Breast epithelium (tissue), 4 donors: ENCODE measurements around the gene MEIS2. TPM values are rescaled to one million over a fixed set of nuclear protein-coding genes. Genes with fewer than 3 reads are reported as not detected.

Experiments used
- DNase-seq, 2 donors: peaks; one replicate each; pipeline ENCODE4 v3.0.0-alpha.2; 2019; ENCODE audit warnings: low spot score in 2 of 2
- H3K27ac ChIP-seq, 2 donors: fragments of 200-600 bp; sonication (generic) in 1 of 2; one replicate each; pipeline ENCODE4 v1.5.1; 2016 to 2019; ENCODE audit warnings: mild to moderate bottlenecking in 1 of 2
- H3K27me3 ChIP-seq, 2 donors: fragments of 200-600 bp; sonication (generic) in 1 of 2; one replicate each; pipeline versions ENCODE4 v1.5.1 to v1.6.0; 2017 to 2019; ENCODE audit warnings: control low read depth in 1 of 2, mild to moderate bottlenecking in 1 of 2
- H3K36me3 ChIP-seq: fragments of 200-600 bp; one replicate; pipeline ENCODE4 v1.5.1; 2019
- H3K4me1 ChIP-seq, 2 donors: fragments of 200-600 bp; sonication (generic); one replicate each; pipeline ENCODE4 v1.5.1; 2016 to 2019; ENCODE audit warnings: control low read depth in 1 of 2
- H3K4me3 ChIP-seq, 3 donors: fragments of 200-600 bp; sonication (generic); 1 replicate in 2 of 3; 2 replicates in 1 of 3; pipeline ENCODE4 v1.5.1; 2016 to 2019; ENCODE audit warnings: mild to moderate bottlenecking in 3 of 3, moderate library complexity in 2 of 3
- H3K9me3 ChIP-seq, 2 donors: fragments of 200-600 bp; sonication (generic) in 1 of 2; one replicate each; pipeline ENCODE4 v1.5.1; 2016 to 2019; ENCODE audit warnings: control low read depth in 1 of 2
- POLR2A ChIP-seq: fragments of 450-650 bp; IDR thresholded peaks from one replicate; pipeline ENCODE4 v1.6.1; 2016; ENCODE audit warnings: antibody characterized with exemption, mild to moderate bottlenecking, moderate library complexity
- POLR2AphosphoS5 ChIP-seq, 3 donors: sonication (generic); formaldehyde crosslinking; IDR thresholded peaks; one replicate each; pipeline ENCODE4 v1.6.1; 2017; ENCODE audit warnings: antibody characterized with exemption in 3 of 3
- intact Hi-C: fragments of 100-400 bp; cut with DNase I; formaldehyde crosslinking; loops from one replicate; pipeline ENCODE4 v1.15.1; 2023; ENCODE audit warnings: low total_unique reads
- total RNA-seq, 3 donors: library from RNA; depleted of rRNA; stranded (reverse); fragments of >200 nt; gene quantifications; one replicate each; pipeline ENCODE4 v1.1.0, GENCODE V29; 2016
- TF ChIP-seq, protein P1 (sequence below), 3 donors: fragments of 450-650 bp; IDR thresholded peaks; one replicate each; pipeline ENCODE4 v1.5.1; 2016 to 2017; ENCODE audit warnings: antibody characterized with exemption in 3 of 3, mild to moderate bottlenecking in 3 of 3, moderate library complexity in 3 of 3

The MEIS2 gene
- total RNA-seq, 3 donors from 2014 or later, result 18.2 to 55.8 (median 28.5) TPM

GRCh38 chr15:36961956-36962355 lies 138.4 kb downstream of the MEIS2 start:
- no peaks in the 10 kb centered on the region for H3K9me3 ChIP-seq
- TF ChIP-seq POLR2AphosphoS5 (IDR thresholded peaks at IDR 0.05) (no peak), POLR2A (no peak)
- TF ChIP-seq, protein P1, sequence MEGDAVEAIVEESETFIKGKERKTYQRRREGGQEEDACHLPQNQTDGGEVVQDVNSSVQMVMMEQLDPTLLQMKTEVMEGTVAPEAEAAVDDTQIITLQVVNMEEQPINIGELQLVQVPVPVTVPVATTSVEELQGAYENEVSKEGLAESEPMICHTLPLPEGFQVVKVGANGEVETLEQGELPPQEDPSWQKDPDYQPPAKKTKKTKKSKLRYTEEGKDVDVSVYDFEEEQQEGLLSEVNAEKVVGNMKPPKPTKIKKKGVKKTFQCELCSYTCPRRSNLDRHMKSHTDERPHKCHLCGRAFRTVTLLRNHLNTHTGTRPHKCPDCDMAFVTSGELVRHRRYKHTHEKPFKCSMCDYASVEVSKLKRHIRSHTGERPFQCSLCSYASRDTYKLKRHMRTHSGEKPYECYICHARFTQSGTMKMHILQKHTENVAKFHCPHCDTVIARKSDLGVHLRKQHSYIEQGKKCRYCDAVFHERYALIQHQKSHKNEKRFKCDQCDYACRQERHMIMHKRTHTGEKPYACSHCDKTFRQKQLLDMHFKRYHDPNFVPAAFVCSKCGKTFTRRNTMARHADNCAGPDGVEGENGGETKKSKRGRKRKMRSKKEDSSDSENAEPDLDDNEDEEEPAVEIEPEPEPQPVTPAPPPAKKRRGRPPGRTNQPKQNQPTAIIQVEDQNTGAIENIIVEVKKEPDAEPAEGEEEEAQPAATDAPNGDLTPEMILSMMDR (IDR thresholded peaks at IDR 0.05), result no peak

DNA sequence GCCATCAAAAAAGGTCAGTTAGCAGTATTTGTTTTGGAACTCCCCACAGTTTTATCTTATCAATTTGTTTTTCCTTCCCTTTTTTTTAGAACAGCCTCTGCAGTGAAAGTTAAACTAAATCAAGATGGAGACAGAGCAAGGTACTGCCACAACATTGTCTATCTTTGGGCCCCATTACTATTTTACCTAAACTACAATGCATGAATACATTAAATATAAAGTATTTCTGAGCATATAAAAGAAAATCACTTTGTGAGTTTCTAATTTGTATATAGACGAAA lies 139.5 kb downstream of the MEIS2 start:
- Histone ChIP-seq H3K4me3 (no peak overlapping the region), H3K27ac (no peak overlapping the region), H3K9me3 (no peaks in the 10 kb centered on the region), H3K27me3 (no peaks in the 10 kb centered on the region), H3K36me3 (no peaks in the 10 kb centered on the region), H3K4me1 (no peaks in the 10 kb centered on the region)
- no peak for DNase-seq
- TF ChIP-seq POLR2A (no peak), POLR2AphosphoS5 (IDR thresholded peaks at IDR 0.05) (no peak)
- TF ChIP-seq, protein P1 (IDR thresholded peaks at IDR 0.05), result no peak
- intact Hi-C loops, result no loop called here

More at GRCh38 chr15:36961956-36962355, 138.4 kb downstream of the MEIS2 start:
- H3K36me3 ChIP-seq, result no peaks in the 10 kb centered on the region
- no peaks in the 10 kb centered on the region for H3K27me3 ChIP-seq
- no peak for DNase-seq
- intact Hi-C loops, result no loop called here
- no peak overlapping the region for H3K4me3 ChIP-seq
- H3K4me1 ChIP-seq, result no peaks in the 10 kb centered on the region
- H3K27ac ChIP-seq, result no peak overlapping the region

DNA sequence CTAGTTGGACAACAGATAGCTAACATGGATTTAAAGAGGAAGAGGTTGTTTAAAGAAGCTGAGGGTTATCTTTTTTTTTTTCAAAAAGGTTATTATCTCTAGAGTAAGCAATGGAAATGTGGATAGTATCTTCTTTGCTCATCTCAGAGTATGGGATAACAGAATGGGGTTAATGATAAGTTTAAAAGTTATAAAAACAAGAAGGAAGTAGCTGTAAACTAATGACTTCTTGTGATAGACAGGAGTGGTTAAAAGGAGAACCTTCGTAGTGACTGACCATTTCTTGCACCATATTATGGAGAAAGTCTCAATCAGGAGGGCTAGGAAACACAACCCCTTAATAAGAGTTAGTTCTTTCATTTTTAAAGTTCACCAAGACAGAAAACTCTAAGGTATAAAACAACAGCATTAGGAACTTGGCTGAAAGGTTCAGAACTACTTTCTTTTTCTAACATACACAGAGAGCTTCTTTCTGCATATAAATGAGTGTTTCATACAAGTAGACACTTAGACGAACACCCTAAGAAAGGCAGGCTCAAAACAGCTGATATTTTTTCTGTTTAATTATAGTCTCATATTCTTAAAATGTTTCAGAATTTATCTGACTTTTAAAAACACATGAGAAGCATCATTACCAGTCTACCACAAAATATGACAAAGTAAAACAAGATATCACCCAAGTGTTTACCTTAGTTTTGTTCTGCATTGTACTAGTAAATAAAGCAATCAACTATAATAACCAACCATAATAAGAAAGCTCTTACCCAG lies 140.0 kb downstream of the MEIS2 start:
- Histone ChIP-seq H3K9me3 (no peaks in the 10 kb centered on the region), H3K27ac (no peak overlapping the region), H3K27me3 (no peaks in the 10 kb centered on the region), H3K4me3 (no peak overlapping the region), H3K36me3 (no peaks in the 10 kb centered on the region), H3K4me1 (no peaks in the 10 kb centered on the region)
- TF ChIP-seq POLR2AphosphoS5 (IDR thresholded peaks at IDR 0.05), result no peak
- TF ChIP-seq, protein P1 (IDR thresholded peaks at IDR 0.05), result no peak
- no peak for TF ChIP-seq POLR2A
- intact Hi-C loops, result no loop called here
- no peak for DNase-seq

- Histone ChIP-seq H3K36me3 (no peaks in the 10 kb centered on the region), H3K9me3 (no peaks in the 10 kb centered on the region), H3K4me3 (no peak overlapping the region), H3K4me1 (no peaks in the 10 kb centered on the region), H3K27ac (no peak overlapping the region), H3K27me3 (no peaks in the 10 kb centered on the region)
- DNase-seq, result no peak
- intact Hi-C loops, result no loop called here
- TF ChIP-seq, protein P1 (IDR thresholded peaks at IDR 0.05), result no peak
These were observed 140.6 kb downstream of the MEIS2 start for GRCh38 chr15:36959746-36960145.

DNA sequence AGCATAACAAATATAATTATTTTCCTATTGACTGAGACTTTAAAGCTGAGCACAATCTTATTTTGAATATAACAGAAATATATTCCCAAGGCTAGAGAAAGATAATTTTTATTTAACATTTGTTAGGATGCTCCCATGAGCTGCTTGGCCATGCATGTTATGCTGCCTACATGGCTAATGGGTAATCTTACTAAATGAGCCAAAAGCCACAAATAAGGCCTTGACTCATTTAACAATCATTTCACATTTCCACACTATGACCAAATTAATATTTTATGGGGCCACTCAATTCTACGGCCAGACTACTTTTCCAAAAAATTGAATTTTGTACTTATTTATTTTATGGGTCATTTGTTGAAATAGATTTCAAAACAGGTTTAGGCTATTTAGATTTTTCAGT lies 141.7 kb downstream of the MEIS2 start:
- TF ChIP-seq, protein P1 (IDR thresholded peaks at IDR 0.05), result no peak
- TF ChIP-seq POLR2A (no peak), POLR2AphosphoS5 (IDR thresholded peaks at IDR 0.05) (no peak)
- H3K36me3 ChIP-seq, result no peaks in the 10 kb centered on the region
- no peaks in the 10 kb centered on the region for H3K9me3 ChIP-seq
- H3K4me3 ChIP-seq, result no peak overlapping the region
- no peak overlapping the region for H3K27ac ChIP-seq
- DNase-seq, result no peak
- H3K27me3 ChIP-seq, result no peaks in the 10 kb centered on the region
- H3K4me1 ChIP-seq, result no peaks in the 10 kb centered on the region
- intact Hi-C loops, result no loop called here
